LNCaP clone FGC (cell line): ENCODE results near the gene CHEK2.
A peak's percentile ranks its signal among the peaks of the same experiment; 100 is the strongest.

ENCODE experiments used
- DNase-seq: peaks from one replicate; pipeline ENCODE4 v3.0.0-alpha.2; 2011; ENCODE audit warnings: low read depth
- H3K4me3 ChIP-seq: 2 replicates; pipeline ENCODE4 v1.5.1; 2011; ENCODE audit warnings: mild to moderate bottlenecking, low read depth, low read length, control low read depth
- TF ChIP-seq, protein P1 (sequence below): IDR thresholded peaks from 2 replicates; pipeline ENCODE4 v1.5.1; 2012; ENCODE audit warnings: mild to moderate bottlenecking; ENCODE audit not compliant: control insufficient read depth, insufficient read depth; ENCODE audit errors: extremely low read depth

Gene CHEK2

DNA sequence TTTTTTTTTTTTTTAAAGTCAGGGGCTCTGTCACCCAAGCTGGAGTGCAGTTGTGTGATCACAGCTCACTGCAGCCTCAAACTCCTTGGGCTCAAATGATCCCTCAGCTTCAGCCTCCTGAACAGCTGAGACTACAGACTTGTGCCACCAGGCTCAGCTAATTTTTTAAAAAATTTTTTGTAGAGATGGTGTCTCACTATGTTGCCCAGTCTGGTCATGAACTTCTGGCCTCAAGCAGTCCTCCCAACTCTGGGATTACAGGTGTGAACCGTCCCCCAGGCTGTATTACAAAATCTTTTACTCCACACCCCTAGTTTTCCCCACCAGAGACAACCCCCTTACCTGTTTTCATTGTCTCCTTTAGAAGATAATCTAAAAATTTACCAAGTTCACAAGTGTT, 32.8 kb upstream of the CHEK2 start:
- H3K4me3 ChIP-seq: no peak overlapping the region
- DNase-seq: no peak
- TF ChIP-seq, protein P1, sequence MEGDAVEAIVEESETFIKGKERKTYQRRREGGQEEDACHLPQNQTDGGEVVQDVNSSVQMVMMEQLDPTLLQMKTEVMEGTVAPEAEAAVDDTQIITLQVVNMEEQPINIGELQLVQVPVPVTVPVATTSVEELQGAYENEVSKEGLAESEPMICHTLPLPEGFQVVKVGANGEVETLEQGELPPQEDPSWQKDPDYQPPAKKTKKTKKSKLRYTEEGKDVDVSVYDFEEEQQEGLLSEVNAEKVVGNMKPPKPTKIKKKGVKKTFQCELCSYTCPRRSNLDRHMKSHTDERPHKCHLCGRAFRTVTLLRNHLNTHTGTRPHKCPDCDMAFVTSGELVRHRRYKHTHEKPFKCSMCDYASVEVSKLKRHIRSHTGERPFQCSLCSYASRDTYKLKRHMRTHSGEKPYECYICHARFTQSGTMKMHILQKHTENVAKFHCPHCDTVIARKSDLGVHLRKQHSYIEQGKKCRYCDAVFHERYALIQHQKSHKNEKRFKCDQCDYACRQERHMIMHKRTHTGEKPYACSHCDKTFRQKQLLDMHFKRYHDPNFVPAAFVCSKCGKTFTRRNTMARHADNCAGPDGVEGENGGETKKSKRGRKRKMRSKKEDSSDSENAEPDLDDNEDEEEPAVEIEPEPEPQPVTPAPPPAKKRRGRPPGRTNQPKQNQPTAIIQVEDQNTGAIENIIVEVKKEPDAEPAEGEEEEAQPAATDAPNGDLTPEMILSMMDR: no peak

DNA sequence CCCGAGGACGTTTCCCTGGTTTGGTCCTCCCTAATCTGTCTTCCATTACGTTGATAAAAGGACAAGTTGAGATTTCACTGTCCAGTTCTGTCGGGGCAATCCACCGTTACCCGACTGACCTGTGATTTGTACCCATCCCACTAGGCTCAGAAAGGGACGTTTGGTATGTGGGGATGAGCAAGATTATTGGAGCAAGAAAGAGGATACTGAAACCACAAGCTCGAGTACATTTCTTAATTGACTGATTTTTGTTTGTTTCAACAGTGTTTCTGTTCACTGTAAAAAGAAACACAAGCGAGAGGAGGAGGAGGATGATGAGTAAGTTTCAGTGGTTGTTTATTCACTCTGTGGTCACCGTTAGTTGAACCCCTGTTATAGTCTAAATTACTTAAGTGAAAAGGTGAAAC, 31.8 kb upstream of the CHEK2 start:
- TF ChIP-seq, protein P1: no peak
- DNase-seq: no peak
- peak overlapping the region; percentile 66 for H3K4me3 ChIP-seq

DNA sequence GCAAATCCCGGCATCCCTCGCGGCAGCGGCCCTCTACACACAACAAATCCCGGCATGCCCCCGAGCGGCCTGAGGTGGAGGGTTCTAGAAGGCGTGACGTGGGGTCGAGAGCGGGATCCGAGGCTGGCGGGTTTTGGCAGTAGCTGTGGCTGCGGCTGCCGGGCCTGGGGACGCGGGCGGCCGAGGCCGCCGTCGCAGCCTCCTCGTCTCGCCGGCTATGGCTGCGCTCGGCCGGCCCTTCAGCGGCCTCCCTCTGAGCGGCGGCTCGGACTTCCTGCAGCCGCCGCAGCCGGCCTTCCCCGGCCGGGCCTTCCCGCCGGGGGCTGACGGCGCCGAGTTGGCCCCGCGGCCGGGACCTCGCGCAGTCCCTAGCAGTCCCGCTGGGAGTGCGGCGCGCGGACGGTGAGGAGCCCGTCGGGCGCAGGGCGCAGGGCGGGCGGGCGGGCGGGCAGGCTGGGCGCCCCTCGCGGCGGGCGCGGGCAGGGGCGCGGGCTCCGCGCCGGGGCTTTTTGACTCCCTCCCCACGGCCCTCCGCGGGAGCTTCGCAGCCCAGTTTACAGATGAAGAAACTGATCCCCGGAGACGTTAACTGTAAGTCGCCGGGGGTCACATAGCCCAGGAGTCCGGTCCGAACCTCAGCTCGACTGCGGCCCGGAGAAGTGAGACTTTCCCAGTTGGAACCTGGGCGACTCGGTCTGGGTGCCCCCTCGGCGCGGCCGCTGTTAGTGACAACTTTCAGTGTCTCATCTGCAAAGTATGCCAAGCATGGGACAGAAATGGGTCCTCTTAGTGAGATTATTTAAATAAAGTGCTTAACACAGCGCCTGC, 31.2 kb upstream of the CHEK2 start, which contains the start of gene CCDC117:
CCDC117 (plus strand) TSS at position 63 of the 828 bp plus-strand sequence; CDS start at position 218, 155 bp downstream.
- H3K4me3 ChIP-seq: peak within 1 kb of the TSS; percentile 66
- TF ChIP-seq, protein P1: peak; percentile 25; the same call in 1 of the 2 replicates
- DNase-seq: peak; percentile 86

DNA sequence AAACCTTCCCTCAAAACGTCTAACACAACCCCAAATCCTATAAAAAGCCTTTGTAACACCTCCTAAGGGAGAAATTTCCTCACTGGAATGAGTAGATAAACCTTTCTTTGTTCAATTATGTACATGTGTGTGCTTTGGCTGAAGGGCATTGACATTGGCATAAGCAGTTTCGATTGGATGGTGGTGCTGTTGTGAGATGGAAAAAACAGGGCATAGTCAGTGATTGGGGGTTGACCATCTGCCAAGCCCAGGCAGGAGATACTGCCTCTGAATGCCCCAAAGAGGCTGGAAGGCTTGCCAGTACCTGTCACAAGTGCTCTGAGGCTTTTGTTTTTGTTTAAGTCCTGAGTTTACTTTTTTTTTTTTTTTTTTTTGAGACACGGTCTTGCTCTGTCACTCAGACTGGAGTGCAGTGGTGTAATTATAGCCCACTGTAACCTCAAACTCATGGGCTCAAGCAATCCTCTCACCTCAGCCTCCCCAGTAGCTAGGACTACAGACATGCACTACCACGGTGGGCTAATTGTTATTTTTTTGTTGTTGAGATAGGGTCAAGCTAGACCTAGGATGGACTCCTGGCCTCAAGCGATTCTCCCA, 29.7 kb upstream of the CHEK2 start:
- TF ChIP-seq, protein P1: no peak
- H3K4me3 ChIP-seq: no peak overlapping the region
- DNase-seq: no peak

DNA sequence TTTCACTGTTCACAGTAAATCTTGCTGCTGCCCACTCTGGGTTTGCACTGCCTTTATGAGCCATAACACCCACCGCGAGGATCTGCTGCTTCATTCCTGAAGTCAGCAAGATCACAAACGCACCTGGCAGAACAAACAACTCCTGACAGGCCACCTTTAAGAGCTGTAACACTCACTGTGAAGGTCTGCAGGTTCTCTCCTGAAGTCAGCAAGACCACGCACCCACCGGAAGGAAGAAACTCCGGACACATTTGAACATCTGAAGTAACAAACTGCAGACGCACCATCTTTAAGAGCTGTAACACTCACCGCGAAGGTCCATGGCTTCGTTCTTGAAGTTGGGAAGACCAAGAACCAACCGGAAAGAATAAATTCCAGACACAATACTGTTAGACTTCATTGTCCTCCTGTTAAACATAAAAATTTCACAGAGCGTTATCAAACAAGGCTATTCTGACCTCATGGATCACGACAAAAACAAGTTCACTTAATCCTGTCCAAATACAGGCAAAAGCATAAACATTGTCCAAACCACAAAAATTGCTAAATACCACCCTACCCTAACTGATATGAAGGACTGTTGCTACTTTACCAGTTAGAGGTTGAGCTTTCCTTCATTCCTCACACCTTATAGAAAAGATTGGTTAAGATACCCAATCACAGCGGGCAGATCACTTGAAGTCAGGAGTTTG, 27.9 kb upstream of the CHEK2 start:
- H3K4me3 ChIP-seq: no peak overlapping the region
- no peak for DNase-seq
- TF ChIP-seq, protein P1: no peak

DNA sequence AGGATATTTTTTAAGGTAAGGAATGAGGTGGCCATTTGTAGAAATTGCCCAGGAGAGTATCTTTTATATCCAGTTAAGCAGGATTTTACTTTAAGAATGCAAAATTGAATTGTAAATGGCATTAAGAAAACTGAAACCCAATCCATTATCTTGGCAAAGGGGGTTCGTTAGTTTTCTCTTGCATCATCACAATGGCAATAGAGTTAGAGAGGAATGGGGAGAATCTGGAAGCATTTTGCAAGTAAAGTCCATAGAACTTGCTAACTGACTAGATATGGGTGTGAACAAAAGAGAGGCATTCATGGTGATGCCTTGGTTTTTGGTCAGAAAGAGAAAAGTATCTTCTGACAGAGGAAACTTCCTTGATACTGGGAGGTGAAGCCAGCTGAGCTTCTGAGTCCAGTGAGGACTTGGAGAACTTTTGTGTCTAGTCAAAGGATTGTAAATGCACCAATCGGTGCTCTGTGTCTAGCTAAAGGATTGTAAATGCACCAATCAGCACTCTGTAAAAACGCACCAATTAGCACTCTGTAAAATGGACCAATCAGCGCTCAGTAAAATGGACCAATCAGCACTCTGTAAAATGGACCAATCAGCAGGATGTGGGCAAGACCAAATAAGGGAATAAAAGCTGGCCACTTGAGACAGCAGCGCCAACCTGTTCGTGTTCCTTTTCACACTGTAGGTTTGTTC, 27.2 kb upstream of the CHEK2 start:
- no peak for DNase-seq
- TF ChIP-seq, protein P1: no peak

More for the DNA sequence above, 27.2 kb upstream of the CHEK2 start:
- no peak overlapping the region for H3K4me3 ChIP-seq
